Panc1 (cell line): ENCODE measurements around the gene MTHFR.

ENCODE experiments used
- POLR2AphosphoS5 ChIP-seq: IDR thresholded peaks from 2 replicates; pipeline ENCODE4 v1.6.1; 2012; ENCODE audit warnings: mild to moderate bottlenecking, low read depth, low read length, moderate library complexity
- SIN3A ChIP-seq: IDR thresholded peaks from 2 replicates; pipeline ENCODE4 v1.6.1; 2012; ENCODE audit warnings: low read depth, mild to moderate bottlenecking, low read length, moderate library complexity, borderline replicate concordance; ENCODE audit not compliant: insufficient read depth
- TF ChIP-seq, protein P1 (sequence below): fragments of 450-650 bp; IDR thresholded peaks from 2 replicates; pipeline ENCODE4 v1.5.1; 2017; ENCODE audit warnings: mild to moderate bottlenecking

DNA sequence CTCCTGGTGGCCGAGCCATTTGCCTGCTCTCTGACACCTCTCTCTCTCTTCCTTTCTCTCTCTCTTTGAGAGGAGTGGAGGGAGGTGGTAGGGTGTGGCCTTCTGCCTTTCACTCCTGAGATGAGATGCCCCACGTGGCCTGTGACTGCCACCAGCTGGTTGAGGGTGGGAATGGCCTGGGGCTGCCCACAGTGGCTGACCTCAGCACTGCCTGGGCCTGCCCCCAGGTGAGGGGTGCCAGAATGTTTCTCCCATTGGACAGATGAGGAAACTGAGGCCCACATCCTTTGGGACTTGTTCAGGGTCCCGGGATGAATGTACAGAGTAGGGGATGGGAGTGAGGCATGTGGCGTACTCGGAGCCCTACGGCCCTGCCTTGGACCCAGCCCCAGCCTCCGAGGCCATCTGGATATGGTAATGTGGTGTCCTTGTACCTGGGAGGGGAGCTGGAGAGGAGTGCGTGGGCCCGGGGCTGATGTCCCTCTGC lies 56.5 kb downstream of the MTHFR start:
- TF ChIP-seq, protein P1, sequence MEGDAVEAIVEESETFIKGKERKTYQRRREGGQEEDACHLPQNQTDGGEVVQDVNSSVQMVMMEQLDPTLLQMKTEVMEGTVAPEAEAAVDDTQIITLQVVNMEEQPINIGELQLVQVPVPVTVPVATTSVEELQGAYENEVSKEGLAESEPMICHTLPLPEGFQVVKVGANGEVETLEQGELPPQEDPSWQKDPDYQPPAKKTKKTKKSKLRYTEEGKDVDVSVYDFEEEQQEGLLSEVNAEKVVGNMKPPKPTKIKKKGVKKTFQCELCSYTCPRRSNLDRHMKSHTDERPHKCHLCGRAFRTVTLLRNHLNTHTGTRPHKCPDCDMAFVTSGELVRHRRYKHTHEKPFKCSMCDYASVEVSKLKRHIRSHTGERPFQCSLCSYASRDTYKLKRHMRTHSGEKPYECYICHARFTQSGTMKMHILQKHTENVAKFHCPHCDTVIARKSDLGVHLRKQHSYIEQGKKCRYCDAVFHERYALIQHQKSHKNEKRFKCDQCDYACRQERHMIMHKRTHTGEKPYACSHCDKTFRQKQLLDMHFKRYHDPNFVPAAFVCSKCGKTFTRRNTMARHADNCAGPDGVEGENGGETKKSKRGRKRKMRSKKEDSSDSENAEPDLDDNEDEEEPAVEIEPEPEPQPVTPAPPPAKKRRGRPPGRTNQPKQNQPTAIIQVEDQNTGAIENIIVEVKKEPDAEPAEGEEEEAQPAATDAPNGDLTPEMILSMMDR: peak; percentile 85
- TF ChIP-seq POLR2AphosphoS5 (no peak), SIN3A (no peak)
